CD4-positive, alpha-beta T cell treated with Interleukin-6 for 4 hours (primary cell): ENCODE data around the gene CAMKK2.
"Not testable (repeated sequence)": the region's sequence is repeated elsewhere in the genome, so short reads cannot be mapped to it uniquely, and the experiment has no call there.

Experiments
- DNase-seq: peaks from one replicate; pipeline ENCODE4 v3.0.0-alpha.2; 2020; ENCODE audit warnings: mixed read lengths

Gene CAMKK2

GRCh38 chr12:121296618-121297434 lies at the start of gene CAMKK2:
CAMKK2 (minus strand) TSS chr12:121296709; CDS start chr12:121274526, 22,183 bp downstream.
- DNase-seq, result peak; percentile 90

GRCh38 chr12:121345151-121345815 lies 48.8 kb upstream of the CAMKK2 start:
- no peak for DNase-seq

- DNase-seq, result no peak
Observed at GRCh38 chr12:121344506-121344905, 48.0 kb upstream of the CAMKK2 start.

GRCh38 chr12:121337416-121337815 lies 40.9 kb upstream of the CAMKK2 start:
- DNase-seq, result no peak

- peak; percentile 20 for DNase-seq
Observed at GRCh38 chr12:121334513-121335343, 38.2 kb upstream of the CAMKK2 start.

GRCh38 chr12:121333747-121334146 lies 37.2 kb upstream of the CAMKK2 start:
- no peak for DNase-seq

- DNase-seq, result no peak
Observed at GRCh38 chr12:121331248-121331647, 34.7 kb upstream of the CAMKK2 start.

- no peak for DNase-seq
Observed at GRCh38 chr12:121330692-121331091, 34.2 kb upstream of the CAMKK2 start.

GRCh38 chr12:121330195-121330594 lies 33.7 kb upstream of the CAMKK2 start:
- no peak for DNase-seq

GRCh38 chr12:121328620-121329019 lies 32.1 kb upstream of the CAMKK2 start:
- no peak for DNase-seq

- DNase-seq, result no peak
Observed at GRCh38 chr12:121326996-121327674, 30.6 kb upstream of the CAMKK2 start.

- DNase-seq, result no peak
Observed at GRCh38 chr12:121325922-121326396, 29.4 kb upstream of the CAMKK2 start.

GRCh38 chr12:121323908-121324307 lies 27.4 kb upstream of the CAMKK2 start:
- DNase-seq, result no peak

- DNase-seq, result no peak
Observed at GRCh38 chr12:121318121-121318520, 21.6 kb upstream of the CAMKK2 start.

GRCh38 chr12:121314431-121314830 lies 17.9 kb upstream of the CAMKK2 start:
- DNase-seq, result no peak

- not testable (repeated sequence) for DNase-seq
Observed at GRCh38 chr12:121310231-121310630, 13.7 kb upstream of the CAMKK2 start.

- not testable (repeated sequence) for DNase-seq
Observed at GRCh38 chr12:121307397-121307796, 10.9 kb upstream of the CAMKK2 start.

- DNase-seq, result no peak
Observed at GRCh38 chr12:121304306-121304705, 7.8 kb upstream of the CAMKK2 start.

GRCh38 chr12:121301876-121302275 lies 5.4 kb upstream of the CAMKK2 start:
- DNase-seq, result no peak

GRCh38 chr12:121300083-121300819 lies 3.7 kb upstream of the CAMKK2 start:
- DNase-seq, result no peak

GRCh38 chr12:121299662-121300061 lies 3.2 kb upstream of the CAMKK2 start:
- DNase-seq, result no peak

- not testable (repeated sequence) for DNase-seq
Observed at GRCh38 chr12:121298411-121298810, 1.9 kb upstream of the CAMKK2 start.
